ENCODE data around the gene SH3BGRL.
"Not testable (repeated sequence)": the region's sequence is repeated elsewhere in the genome, so short reads cannot be mapped to it uniquely, and the experiment has no call there.

SH3BGRL gene

GRCh38 chrX:81305240-81305639, 103.3 kb downstream of the SH3BGRL start:
- no peak for DNase-seq (ENCODE audit: low read depth)
- TF ChIP-seq POLR2A (IDR thresholded peaks at IDR 0.05; ENCODE audit: extremely low read depth, insufficient read length) (no peak), MYC (IDR thresholded peaks at IDR 0.05; ENCODE audit: low read depth, low read length) (no peak)

GRCh38 chrX:81308086-81308829, 106.4 kb downstream of the SH3BGRL start:
- no peak for TF ChIP-seq MAX (IDR thresholded peaks at IDR 0.05; ENCODE audit: low read depth, low read length)
- no peak for TF ChIP-seq MYC (IDR thresholded peaks at IDR 0.05; ENCODE audit: low read depth, low read length)
- no peak for TF ChIP-seq POLR2A (IDR thresholded peaks at IDR 0.05; ENCODE audit: extremely low read depth, insufficient read length)
- TF ChIP-seq CTCF (IDR thresholded peaks at IDR 0.05; ENCODE audit: low read depth, low read length) = no peak

More at GRCh38 chrX:81305240-81305639, 103.3 kb downstream of the SH3BGRL start:
- H3K4me3 ChIP-seq (ENCODE audit: low read depth, low read length) = no peak overlapping the region

GRCh38 chrX:81316163-81316562, 114.3 kb downstream of the SH3BGRL start:
- no peak overlapping the region for H3K4me3 ChIP-seq (ENCODE audit: low read depth, low read length)
- no peak for DNase-seq (ENCODE audit: low read depth)
- TF ChIP-seq POLR2A (IDR thresholded peaks at IDR 0.05; ENCODE audit: extremely low read depth, insufficient read length) (no peak), CTCF (IDR thresholded peaks at IDR 0.05; ENCODE audit: low read depth, low read length) (no peak), MYC (IDR thresholded peaks at IDR 0.05; ENCODE audit: low read depth, low read length) (no peak), MAX (IDR thresholded peaks at IDR 0.05; ENCODE audit: low read depth, low read length) (no peak)

More at GRCh38 chrX:81308086-81308829, 106.4 kb downstream of the SH3BGRL start:
- peak; percentile 1 for DNase-seq (ENCODE audit: low read depth)
- H3K4me3 ChIP-seq (ENCODE audit: low read depth, low read length) = no peak overlapping the region

- not testable (repeated sequence) for H3K4me3 ChIP-seq (ENCODE audit: low read depth, low read length); DNase-seq (ENCODE audit: low read depth)
Observed at GRCh38 chrX:81331653-81332052, 129.8 kb downstream of the SH3BGRL start.

GRCh38 chrX:81336455-81337152, 134.7 kb downstream of the SH3BGRL start:
- no peak overlapping the region for H3K4me3 ChIP-seq (ENCODE audit: low read depth, low read length)
- no peak for DNase-seq (ENCODE audit: low read depth)
- TF ChIP-seq MAX (IDR thresholded peaks at IDR 0.05; ENCODE audit: low read depth, low read length) (no peak), CTCF (IDR thresholded peaks at IDR 0.05; ENCODE audit: low read depth, low read length) (no peak), POLR2A (IDR thresholded peaks at IDR 0.05; ENCODE audit: extremely low read depth, insufficient read length) (no peak), MYC (IDR thresholded peaks at IDR 0.05; ENCODE audit: low read depth, low read length) (no peak)

- DNase-seq (ENCODE audit: low read depth) = no peak
- TF ChIP-seq POLR2A (IDR thresholded peaks at IDR 0.05; ENCODE audit: extremely low read depth, insufficient read length) = no peak
- TF ChIP-seq MYC (IDR thresholded peaks at IDR 0.05; ENCODE audit: low read depth, low read length) = no peak
- no peak for TF ChIP-seq MAX (IDR thresholded peaks at IDR 0.05; ENCODE audit: low read depth, low read length)
- no peak for TF ChIP-seq CTCF (IDR thresholded peaks at IDR 0.05; ENCODE audit: low read depth, low read length)
Observed at GRCh38 chrX:81337805-81338204, 135.9 kb downstream of the SH3BGRL start.

More at GRCh38 chrX:81337805-81338204, 135.9 kb downstream of the SH3BGRL start:
- H3K4me3 ChIP-seq (ENCODE audit: low read depth, low read length) = no peak overlapping the region
